ENCODE data around the gene AMACR. TPM values are rescaled to one million over a fixed set of nuclear protein-coding genes. Genes with fewer than 3 reads are reported as not detected.

AMACR gene
- total and polyA plus RNA-seq, 2 of the 8 experiments (the other 6 are each of a cell fraction or from before 2014, with no cell fraction given) = 9.1 to 12.6 TPM

- Histone ChIP-seq H3K9ac (replicated peaks in 1 of 4; ENCODE audit: extremely low read depth in 1 of 4, low read depth in 3 of 4, low read length in 3 of 4) (no peak overlapping the region), H2BK15ac (ENCODE audit: low read length) (no peak overlapping the region), H3K79me1 (ENCODE audit: low read depth, low read length) (no peaks in the 10 kb centered on the region), H3K4ac (replicated peaks; ENCODE audit: insufficient read length, low read depth, low read length) (no peak overlapping the region), H2BK12ac (ENCODE audit: low read depth, low read length) (no peak overlapping the region), H3K79me2 (ENCODE audit: control insufficient read depth in 1 of 2, insufficient read depth in 2 of 2, low read length in 2 of 2) (no peaks in the 10 kb centered on the region), H2BK20ac (ENCODE audit: low read length) (no peak overlapping the region), H3K23ac (ENCODE audit: insufficient read length) (no peak overlapping the region), H3K23me2 (ENCODE audit: low read depth, low read length) (no peaks in the 10 kb centered on the region), H3K36me3 (ENCODE audit: control insufficient read depth in 2 of 4, insufficient read depth in 4 of 4, low read length in 3 of 4) (no peaks in the 10 kb centered on the region), H3K56ac (replicated peaks; ENCODE audit: insufficient read length, low read depth, low read length) (no peak overlapping the region), H3K9me3 (ENCODE audit: insufficient read depth in 2 of 2, low read depth in 1 of 2, low read length in 1 of 2) (no peaks in the 10 kb centered on the region), H2AK5ac (ENCODE audit: low read depth, low read length) (no peak overlapping the region), H2BK5ac (ENCODE audit: low read depth, low read length) (no peak overlapping the region), H2AFZ (ENCODE audit: low read length) (no peak overlapping the region), H4K91ac (replicated peaks; ENCODE audit: insufficient read length, low read length) (no peak overlapping the region), H4K20me1 (replicated peaks in 1 of 2; ENCODE audit: control insufficient read depth in 1 of 2, insufficient read depth in 2 of 2, low read length in 2 of 2) (no peaks in the 10 kb centered on the region), H3K27me3 (replicated peaks in 1 of 4; ENCODE audit: control insufficient read depth in 3 of 4, extremely low read depth in 1 of 4, insufficient read depth in 3 of 4, low read length in 3 of 4) (no peaks in the 10 kb centered on the region), H4K5ac (ENCODE audit: insufficient read length, low read depth, low read length) (no peak overlapping the region), H3K18ac (ENCODE audit: extremely low read depth, low read length) (no peak overlapping the region), H2BK120ac (replicated peaks; ENCODE audit: low read depth, low read length) (no peak overlapping the region), H3K4me2 (ENCODE audit: insufficient read depth in 1 of 2, low read depth in 2 of 2, low read length in 2 of 2) (no peak overlapping the region), H3K14ac (ENCODE audit: insufficient read length) (no peak overlapping the region), H3K4me3 (ENCODE audit: extremely low read depth in 1 of 4, insufficient read depth in 2 of 4, low read depth in 3 of 4, low read length in 4 of 4) (no peak overlapping the region), H3K4me1 (replicated peaks in 1 of 4; ENCODE audit: control insufficient read depth in 3 of 4, insufficient read depth in 4 of 4, low read length in 3 of 4) (no peaks in the 10 kb centered on the region), H4K8ac (ENCODE audit: extremely low read depth, insufficient read depth, low read length) (no peak overlapping the region), H3K27ac (ENCODE audit: low read depth, low read length) (no peak overlapping the region)
- POLR2A ChIA-PET (ENCODE audit: partially characterized antibody) = interaction anchor here (3.0 kb wide), 1 partner anchor 8 kb away, joined by 14 read pairs; the partner anchor contains the start of gene AMACR
- CTCF ChIA-PET (ENCODE audit: partially characterized antibody) = interaction anchor here (1.0 to 1.3 kb wide), 2 partner anchors 15 to 47 kb away, joined by 3 to 4 read pairs; no protein-coding TSS in a partner anchor
- WGBS, 2 experiments (ENCODE audit: extremely low coverage in 1 of 2, insufficient coverage in 1 of 2, insufficient read length in 1 of 2, insufficient replicate concordance in 2 of 2, low coverage in 1 of 2, low lambda C conversion rate in 2 of 2, missing lambda C conversion rate in 1 of 2) = 80% methylated on average over 5 of the region's 5 CpGs; no CpG with 5 or more reads in 1 of the 2 experiments
- DNase-seq (ENCODE audit: low read depth in 1 of 2, low spot score in 2 of 2) (no peak), FAIRE-seq (no peak)
These were observed 8.4 kb upstream of the AMACR start for GRCh38 chr5:34016222-34016621.

All from H1 (cell line).